ENCODE data around the gene TMPRSS9.

TMPRSS9 gene

GRCh38 chr19:2330255-2330631, 29.8 kb upstream of the TMPRSS9 start:
- no peak for DNase-seq

DNA sequence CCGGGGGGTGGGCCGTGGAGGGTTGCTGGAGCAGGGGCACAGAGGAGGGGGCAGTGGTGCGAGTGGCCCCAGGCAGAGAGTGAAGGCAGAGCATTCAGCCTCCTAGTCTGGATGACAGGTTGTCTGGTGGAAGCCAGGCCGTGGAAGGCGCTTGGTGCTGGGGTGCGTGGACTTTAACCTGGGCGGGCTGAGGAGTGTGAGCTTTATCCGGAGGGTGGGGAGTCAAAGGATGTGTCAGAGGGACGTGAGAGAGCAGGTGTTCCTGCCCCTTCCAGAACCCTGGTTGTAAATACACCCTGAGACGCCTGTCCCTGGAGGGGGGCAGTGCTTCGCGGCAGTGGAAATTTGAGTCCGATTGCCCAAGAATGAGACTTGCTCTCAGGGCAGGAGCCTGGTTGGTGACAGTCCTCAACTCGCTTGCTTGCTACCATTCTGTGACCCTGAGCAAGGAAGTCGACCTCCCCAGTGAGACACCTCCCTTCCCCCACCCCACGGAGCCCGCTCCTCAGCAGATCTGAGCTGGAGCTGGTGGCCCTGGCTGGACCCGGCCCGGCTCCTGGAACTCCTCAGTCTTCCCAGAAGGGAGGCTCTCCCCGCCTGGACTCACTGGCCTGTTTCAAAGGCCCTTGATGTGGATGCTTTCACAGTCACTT, 29.3 kb upstream of the TMPRSS9 start:
- no peak for DNase-seq

GRCh38 chr19:2331601-2332246, 28.3 kb upstream of the TMPRSS9 start:
- no peak for DNase-seq

DNA sequence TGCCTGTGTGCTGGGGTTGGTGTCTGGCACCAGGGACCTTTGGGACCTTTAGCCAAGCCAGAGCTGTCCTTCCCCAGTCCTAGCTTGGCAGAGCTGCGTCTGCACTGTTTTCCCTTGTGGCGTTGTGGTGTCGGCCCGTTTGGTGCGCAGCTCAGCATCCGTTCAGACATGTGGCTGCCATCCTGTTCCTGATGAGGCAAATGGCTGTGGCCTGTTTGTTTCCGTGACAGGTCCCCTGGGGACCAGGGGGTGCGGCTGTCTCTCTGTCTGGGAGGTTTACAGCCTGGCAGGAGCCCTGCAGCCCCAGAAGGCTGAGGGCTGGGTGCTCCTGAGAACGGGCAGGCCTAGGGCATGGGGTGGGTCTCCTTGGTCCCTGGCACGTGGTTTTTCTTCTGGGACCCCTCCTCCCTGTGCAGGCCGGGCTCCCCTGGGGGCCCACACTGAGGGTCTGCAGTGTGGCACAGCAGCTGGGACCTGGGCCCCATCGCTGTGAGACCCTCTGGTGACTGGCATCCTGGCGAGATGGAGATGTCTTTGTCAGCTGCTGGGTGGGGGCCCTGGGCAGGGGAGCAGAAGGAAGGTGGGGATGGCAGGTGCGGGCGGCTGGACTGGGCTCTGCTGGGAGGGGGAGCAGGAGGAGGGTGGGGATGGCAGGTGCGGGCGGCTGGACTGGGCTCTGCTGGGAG, 27.6 kb upstream of the TMPRSS9 start:
- no peak for DNase-seq

DNA sequence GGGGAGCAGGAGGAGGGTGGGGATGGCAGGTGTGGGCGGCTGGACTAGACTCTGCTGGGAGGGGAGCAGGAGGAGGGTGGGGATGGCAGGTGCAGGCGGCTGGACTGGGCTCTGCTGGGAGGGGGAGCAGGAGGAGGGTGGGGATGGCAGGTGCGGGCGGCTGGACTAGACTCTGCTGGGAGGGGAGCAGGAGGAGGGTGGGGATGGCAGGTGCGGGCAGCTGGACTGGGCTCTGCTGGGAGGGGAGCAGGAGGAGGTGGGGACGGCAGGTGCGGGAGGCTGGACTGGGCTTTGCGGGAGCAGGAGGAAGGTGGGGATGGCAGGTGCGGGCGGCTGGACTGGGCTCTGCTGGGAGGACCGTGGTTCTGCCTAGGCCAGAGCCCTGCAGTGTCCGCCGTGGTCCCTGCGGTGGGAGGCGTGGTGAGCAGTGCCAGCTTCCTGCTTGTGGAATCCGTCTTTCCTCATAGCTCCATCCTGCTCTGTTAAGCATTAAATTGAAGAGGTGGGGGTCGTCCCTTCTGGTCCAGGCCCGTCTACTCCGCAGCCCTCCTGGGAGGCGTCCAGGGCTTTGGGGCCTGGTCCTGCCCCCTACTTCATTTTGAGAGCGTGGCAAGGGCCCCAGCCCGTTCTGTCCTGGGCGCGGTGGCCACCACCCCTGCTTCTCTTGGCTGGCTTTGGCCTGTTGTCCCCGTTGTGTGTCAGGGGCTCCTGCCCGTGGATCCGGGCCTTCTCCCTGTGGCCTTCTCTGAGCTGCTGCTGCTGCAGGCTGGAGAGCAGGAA, 26.8 kb upstream of the TMPRSS9 start:
- DNase-seq, result no peak

DNA sequence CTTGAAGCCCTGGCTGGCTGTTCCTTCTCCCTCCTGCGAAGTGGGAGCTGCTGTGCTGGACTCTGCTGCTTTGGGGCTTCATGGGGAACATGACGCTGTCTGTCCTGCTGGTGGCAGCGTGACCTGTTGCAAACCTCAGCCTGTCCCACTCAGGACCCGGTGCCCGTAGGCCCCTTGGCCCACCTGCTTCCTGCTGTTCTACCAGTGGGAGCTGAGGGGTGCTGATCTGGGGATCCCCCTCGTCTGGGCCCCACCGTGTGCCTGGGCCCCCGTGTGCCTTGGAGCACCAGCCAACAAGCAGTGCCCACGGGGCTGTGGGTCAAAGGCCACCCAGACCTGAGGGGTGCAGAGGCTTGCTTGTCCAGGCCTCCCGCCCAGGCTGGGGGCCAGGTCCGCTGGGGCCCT, 26.3 kb upstream of the TMPRSS9 start:
- no peak for DNase-seq

DNA sequence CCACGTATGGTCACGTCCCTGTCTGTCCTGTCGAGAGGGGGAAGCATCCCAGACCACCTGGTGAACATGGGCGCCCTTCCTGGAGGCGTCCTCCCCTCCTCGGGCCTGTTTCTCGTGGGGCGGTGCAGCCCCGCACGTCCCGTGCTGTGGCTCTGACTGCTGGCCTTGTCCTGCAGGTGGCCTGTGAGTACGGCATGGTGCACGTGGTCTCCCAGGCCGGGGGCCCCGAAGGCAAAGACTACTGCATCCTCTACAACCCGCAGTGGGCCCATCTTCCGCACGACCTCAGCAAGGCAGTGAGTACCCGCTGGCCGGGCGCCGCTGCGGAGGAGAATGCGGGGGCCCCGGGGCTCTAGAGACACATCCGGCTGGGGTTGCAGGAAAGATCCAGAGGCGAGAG, 25.6 kb upstream of the TMPRSS9 start:
- DNase-seq, result no peak

GRCh38 chr19:2334986-2335846, 24.8 kb upstream of the TMPRSS9 start:
- DNase-seq, result no peak

DNA sequence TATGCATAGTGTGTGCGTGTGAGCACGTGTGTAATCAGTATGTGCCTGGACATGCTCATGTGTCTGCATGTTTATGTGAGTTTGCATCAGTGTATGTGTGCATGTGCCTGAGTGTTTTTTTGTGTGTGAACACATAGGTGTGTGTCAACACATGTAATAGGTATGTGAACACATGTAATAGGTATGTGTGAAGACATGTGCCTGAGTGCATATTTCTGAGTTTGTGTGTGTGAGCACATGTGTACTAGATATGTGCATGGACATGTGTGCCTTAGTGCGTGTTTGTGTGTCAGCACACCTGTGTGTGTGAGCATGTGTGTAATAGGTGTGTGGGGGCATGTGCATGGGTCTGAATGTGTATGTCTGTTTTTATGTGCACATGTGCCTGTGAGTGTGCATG, 24.2 kb upstream of the TMPRSS9 start:
- no peak for DNase-seq

DNA sequence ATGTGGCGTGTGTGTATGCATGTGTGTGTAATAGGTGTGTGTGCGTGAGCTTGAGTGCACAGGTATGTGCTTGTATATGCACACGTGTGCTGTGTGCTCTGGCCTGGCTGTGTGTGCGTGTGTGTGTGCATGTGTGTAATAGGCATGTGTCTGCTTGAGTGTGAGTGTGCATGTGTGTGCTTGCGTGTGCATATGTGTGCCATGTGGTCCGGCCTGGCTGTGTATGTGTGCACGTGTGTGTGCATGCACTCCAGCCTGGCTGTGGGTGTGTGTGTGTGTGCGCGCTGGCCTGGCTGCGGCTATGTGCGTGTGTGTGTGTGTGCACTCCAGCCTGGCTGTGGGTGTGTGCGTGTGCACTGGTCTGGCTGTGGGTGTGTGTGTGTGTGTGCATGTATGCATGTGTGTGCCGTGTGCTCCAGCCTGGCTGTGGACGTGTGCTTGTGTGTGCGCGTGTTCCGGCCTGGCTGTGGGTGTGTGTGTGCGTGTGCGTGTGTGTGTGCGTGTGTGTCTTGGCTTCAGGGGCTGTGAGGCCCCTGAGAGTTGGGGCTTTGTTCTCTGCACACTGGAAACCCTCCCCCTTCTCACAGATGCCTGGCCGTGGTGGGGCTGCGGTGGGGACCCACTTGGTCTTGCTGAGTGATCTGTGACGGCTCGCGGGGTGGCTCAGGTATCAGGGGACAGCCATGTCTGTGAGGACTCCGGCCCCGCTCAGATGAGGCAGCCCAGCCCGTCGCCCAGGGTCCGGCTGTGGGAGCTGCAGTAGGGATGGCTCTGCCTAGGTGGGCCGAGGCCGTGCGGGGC, 23.3 kb upstream of the TMPRSS9 start:
- DNase-seq, result no peak

GRCh38 chr19:2337329-2337707, 22.7 kb upstream of the TMPRSS9 start:
- no peak for DNase-seq

DNA sequence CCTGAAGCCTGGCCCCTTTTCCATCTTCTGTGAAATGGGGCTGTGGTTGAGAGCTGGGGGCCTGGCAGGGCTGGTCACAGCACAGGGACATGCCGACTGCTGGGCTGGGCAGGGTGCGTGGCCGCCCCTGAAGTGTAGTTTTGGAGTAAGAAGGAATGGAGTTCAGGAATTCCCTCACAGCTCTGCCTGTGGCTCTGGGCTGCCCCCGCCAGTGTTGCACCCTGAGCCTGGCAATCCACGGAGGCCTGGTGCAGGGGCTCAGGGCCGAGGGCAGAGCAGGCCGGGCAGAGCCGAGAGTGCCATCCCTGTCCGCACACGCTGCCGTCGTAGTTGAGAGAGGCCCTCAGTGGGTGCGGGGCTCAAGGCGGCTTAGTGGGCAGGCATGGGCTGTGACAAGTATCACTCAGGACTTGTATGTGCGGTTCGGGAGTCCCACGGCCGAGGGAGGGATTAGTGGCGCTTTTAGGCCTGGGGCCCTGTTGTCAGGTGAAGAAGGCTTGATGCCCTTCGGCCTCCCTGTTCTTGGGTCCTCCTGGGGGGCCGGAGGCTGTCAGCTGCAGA, 21.9 kb upstream of the TMPRSS9 start:
- no peak for DNase-seq

- DNase-seq, result no peak
Measured at GRCh38 chr19:2338751-2339643, 21.1 kb upstream of the TMPRSS9 start.

DNA sequence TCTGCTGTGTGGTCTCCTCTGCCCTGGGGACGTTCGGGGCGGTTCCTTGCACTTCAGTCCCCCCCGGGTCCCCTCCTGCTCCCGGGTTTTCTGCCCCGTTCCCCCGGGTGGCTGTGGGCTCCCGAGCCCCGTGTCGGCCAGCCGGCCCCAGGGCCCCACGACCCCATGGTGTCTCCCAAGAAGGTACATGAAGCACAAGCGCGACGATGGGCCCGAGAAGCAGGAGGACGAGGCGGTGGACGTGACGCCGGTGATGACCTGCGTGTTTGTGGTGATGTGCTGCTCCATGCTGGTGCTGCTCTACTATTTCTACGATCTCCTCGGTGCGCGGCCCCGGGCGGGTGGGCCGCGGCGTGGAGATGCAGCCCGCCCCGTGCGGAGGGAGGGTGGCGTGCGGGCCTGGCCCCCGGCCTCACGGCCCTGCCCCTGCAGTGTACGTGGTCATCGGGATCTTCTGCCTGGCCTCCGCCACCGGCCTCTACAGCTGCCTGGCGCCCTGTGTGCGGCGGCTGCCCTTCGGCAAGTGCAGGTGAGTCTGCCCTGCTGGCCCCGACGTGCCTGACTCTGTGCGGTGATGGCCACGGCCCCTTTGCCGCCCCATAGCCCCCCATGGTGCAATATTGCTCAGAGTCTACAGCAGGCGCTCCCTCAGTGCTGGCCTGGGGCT, 20.3 kb upstream of the TMPRSS9 start:
- no peak for DNase-seq

- no peak for DNase-seq
Measured at GRCh38 chr19:2340496-2341243, 19.4 kb upstream of the TMPRSS9 start.

GRCh38 chr19:2341244-2341751, 18.8 kb upstream of the TMPRSS9 start:
- no peak for DNase-seq

- no peak for DNase-seq
Measured at GRCh38 chr19:2341982-2342381, 18.1 kb upstream of the TMPRSS9 start.

DNA sequence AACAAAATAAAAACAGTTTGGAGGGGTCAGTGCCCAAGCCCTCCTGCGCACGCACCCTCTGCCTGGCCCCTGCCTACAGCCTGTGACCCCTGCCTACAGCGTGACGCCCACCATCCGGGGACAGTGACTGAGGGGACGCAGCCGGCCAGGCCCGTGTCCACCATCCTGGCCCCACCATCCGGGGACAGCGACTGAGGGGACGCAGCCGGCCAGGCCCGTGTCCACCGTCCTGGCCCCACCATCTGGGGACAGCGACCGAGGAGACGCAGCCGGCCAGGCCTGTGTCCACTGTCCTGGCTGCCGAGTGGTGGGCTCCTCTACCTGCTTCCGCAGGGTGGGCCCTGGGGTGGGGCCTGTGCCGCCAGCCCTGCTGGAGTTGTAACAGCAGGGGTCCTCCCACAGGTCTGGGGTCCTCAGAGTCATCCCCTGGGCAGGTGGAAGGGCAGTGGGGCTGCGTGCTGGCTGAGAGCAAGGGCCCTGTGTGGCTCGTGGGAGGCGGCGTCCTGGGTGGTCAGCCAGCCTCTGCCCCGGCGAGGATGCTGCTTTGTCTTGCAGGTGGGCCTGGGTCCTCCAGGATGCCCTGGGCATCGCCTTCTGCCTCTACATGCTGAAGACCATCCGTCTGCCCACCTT, 17.3 kb upstream of the TMPRSS9 start:
- DNase-seq, result no peak
